ENCODE results near the gene GABBR1.

GABBR1 gene

DNA sequence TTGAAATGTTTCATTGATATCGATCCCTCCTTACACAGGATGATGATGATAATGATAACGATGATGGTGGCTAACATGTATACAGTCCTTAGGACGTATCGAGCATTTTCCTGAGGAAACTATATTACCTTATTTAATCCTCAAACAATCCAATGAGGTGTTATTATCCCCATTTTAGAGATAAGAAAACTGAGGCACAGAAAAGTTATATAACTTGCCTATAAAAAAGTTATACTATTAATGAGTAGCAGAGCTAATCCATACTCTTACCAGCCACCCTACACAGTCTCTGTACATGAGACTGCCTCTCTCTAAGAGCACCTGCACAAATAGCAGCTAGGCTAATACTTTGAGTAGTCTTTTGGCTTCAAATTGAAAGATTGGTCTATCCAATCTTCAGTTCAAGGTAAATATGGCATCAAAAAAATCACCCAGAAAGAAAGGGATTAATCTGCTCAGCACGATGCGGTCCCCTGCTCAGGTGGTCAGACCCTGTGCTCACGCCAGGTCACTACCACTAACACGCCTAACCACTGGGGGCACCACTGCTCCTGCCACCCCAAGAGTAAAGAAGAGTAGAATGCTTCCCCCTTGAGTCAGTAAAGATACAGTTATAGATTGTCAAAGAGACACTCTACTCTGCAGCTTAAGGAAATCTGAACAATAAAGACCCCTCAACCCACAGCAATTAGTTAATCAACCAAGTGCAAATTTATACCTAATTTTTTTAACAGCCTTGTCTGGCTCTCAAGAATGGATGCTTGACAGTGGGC is 15.0 kb downstream of the GABBR1 start:
- DNase-seq: no peak

DNA sequence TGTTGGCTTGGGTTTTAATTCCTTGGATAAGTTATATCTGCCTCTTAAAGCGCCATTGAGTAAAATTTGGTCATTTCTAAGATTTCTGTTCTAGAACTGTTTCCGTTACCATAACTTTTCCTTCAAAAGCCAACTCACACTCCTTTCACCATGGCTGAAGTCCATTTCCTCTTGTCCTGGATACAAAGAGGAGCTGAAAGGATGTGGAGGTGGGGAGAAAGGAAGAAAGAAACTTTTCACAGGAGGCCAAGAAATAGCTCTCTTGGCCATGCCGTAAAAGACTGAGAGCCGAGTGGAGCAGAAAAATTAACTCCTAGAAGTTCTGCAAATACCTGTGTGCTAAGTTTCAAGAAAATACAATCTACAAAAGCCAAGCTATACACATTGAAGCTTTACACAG is 21.6 kb downstream of the GABBR1 start:
- no peak for DNase-seq

- DNase-seq: no peak
Observed at GRCh38 chr6:29610540-29610939, 22.4 kb downstream of the GABBR1 start.

DNA sequence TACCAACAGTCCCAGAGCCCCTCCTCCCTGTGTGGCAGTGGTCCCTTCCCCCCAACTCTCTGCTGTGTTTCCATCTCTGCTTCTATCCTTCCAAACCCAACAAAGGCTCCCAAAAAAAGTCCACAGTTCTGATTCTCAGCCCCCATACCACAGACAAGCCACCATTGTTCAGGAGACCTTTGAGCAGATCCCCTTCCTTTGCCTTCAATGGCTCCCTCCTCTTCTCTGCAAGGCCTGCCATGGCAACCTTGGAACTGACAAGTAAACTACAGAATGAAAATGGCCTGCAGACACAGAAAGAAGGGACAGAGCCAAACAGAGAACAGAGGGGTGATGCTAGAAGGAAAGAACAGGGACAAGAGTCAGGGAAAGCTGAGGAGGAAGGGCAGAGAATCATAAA is 24.9 kb downstream of the GABBR1 start:
- DNase-seq: no peak

DNA sequence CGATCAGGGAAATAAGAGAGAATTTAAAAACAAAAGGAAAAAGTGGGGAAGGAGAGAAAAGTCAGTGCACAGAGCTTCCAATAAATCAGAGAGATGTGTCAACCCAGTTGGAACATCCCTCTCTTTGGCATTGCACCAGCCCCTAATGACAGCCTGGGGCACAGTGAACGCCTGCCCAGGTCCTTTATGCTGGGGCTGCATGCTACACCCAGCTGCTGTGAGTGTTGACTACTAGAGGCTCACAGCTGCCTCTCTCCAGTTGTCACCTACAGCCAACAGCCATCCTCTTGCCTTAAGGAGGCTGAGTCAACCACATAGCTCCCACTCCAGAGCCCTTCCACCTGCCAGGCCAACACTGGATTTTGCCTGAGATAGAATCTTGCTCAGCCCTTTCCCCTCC is 29.1 kb downstream of the GABBR1 start:
- no peak for DNase-seq

DNA sequence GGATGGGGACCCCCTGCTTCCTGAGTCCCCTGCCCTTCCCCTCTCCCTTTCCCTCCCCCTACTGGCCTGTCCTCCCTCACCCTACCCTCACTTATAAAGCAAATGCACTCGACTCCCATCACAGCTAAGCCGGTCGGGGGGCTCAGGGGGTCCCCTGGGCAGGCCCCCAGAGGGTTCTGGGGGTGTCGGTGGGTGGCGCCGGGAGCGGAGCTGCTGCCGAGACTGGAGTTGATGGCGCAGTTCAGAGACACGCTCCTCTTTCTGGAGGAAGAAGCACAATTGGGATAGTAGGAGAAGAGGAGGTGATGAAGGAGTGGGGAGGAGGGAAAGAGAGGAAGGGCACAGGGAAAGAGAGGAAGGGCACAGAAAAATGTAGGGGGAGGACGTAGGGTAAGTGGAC is 29.5 kb downstream of the GABBR1 start:
- DNase-seq: no peak

DNA sequence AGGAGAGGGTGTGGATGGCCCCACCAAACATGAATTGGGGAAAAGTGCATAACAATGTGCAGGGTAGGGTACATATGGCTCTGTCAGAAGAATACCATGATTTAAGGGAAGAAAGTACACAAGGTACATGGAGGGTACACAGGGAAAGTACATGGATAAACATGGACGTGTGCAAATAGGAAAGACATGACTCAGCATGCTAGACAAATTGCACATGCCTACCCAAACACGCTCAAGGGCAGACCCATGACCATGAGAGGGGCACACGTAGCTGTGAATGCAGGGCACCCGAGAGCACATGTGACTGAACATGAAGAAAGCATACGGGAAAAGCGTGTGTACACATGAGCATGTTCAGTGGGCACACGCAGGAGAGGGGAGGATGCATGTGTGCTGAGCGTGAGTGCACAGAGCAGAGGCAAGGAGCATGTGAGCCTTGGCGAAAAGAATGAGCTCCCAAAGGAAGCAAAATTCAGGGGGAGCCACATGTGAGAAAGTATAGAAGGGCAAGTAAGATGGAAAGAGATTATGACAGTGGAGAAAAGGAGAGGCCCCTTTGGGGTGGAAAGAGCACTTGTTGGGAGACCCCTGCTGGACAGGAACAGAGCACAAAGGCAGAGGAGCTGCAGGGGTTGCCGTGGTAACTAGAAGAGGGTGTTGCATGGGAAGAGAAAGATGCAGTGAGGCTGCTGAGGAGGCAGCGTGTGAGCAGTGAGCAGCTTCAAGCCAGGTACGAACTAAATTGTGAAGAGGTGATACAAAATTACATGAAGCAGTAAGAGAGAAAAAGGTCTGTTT is 30.2 kb downstream of the GABBR1 start:
- peak; percentile 27 for DNase-seq

DNA sequence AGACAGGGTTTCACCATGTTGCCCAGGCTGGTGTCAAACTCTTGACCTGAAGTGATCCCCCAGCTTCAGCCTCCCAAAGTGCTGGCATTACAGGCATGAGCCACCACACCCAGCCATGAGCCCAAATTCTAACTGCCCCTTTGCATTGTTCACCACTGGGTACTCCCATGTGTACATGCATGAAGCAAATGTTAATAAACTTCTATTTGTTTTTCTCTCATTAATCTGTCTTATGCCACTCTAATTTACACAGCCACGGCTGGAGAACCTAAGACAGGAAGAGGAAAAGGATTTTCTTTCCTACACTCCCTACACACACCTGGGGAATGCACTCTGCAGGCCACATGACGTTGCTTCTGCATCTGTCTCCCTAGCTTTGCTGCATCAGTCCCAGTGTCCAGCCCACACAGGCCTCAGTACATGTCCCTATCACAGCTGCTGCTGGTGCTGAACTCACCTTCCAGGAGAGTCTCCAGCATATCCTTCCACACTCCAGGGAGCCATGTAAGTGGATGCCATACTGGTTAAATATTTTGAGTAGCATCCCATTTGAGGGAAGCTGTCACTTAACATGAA is 34.7 kb downstream of the GABBR1 start:
- DNase-seq: no peak

DNA sequence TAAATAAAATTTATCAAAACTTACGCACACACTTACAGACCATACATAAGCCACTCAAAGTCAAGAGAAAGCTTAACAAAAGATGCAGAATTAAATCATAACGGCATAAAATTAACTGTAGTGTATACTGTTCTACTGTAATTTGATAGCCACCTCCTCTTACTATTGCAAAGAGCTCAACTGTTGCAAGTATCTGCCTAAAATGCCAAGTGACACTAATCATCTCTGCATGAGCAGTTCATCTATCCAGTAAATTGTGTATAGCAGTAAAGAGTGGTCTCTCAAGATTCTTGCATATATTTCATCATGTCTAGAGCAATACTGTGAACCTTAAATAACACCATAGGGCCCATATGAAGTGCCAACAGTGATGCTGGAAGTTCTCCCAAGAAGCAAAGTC is 35.8 kb downstream of the GABBR1 start:
- peak; percentile 38 for DNase-seq

GRCh38 chr6:29596381-29596900 is 36.5 kb downstream of the GABBR1 start:
- no peak for DNase-seq

DNA sequence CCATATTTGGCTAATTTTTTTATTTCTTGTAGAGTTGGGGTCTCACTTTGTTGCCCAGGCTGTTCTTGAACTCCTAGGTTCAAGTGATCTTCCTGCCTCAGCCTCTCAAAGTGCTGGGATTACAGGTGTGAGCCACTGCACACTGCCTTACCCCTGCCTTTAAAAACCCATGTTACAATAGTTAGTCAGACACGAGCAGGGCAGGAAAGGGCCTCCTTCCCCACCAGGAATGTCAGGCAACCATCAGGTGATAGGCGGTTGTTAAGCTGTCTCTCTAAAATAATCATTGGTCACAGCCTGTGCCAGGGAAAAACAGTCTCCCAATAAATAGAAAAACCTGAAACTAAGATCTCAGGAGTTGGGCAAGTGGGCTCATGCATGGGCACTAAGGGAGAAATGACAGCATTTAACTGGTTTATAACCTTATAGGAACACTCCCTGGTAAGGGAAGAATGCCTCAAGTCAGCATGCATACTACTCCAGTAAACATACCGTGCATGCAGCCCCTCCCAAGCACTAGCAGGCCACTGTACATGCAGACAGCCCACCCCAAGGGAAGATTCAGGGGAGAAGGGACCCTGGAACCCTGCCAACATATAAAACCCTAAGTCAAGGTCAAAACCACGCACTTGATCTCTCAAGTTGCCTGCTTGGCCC is 39.7 kb downstream of the GABBR1 start:
- DNase-seq: no peak

GRCh38 chr6:29591677-29592076 is 41.3 kb downstream of the GABBR1 start:
- no peak for DNase-seq

GRCh38 chr6:29590218-29590808 is 42.7 kb downstream of the GABBR1 start:
- no peak for DNase-seq

DNA sequence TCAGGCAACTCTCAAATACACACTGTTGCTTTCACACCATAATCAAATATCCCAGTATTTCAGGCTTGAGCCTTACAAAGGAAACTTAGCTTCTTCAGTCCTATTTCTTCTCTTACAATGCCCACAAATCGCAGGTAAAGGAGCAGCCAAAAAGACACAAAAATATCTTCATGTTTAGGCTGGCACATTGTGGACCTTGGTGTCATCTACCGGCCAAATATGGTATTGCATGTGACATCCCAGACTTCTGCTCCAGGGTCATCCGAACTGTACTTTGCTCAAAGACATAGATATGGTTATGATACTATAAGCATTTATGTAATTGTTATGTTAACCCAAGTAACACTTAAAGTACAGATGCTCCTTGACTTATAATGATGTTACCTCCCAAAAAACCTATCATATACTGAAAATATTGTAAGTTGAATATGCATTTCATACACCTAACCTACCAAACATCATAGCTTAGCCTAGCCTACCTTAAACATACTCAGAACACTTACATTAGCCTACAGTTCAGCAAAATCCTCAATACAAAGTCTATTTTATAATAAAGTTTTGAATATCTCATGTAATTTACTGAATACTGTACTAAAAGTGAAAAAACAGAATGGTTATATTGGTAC is 43.4 kb downstream of the GABBR1 start:
- DNase-seq: peak; percentile 31

GRCh38 chr6:29584821-29585220 is 48.2 kb downstream of the GABBR1 start, which contains the start of gene OR2H2:
Gene OR2H2 (plus strand): TSS chr6:29585121. CDS start chr6:29587945, 2,824 bp downstream.
- DNase-seq: no peak

GRCh38 chr6:29577544-29577943 is 55.4 kb downstream of the GABBR1 start:
- no peak for DNase-seq

DNA sequence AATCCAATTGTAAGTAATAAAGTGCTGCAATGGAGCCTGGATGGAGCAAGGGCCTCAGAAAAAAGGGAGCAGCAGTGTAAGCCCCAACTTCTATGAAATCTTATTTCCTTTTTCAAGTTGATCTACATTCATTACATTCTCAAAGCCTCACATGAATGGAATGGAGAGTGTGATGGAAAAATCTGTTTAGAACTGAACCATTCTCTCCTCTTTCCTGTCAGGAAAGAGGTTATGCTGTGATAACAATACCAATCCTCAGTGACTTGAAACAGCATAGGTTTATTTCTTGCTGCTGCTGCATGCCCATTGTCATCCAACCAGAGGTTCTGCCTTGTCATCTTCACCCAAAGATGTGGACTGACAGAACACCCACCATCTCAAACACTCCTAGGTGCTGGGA is 56.9 kb downstream of the GABBR1 start:
- DNase-seq: no peak

- DNase-seq: no peak
Observed at GRCh38 chr6:29567991-29568390, 65.0 kb downstream of the GABBR1 start.

- DNase-seq: no peak
Observed at GRCh38 chr6:29567541-29567940, 65.4 kb downstream of the GABBR1 start.

- no peak for DNase-seq
Observed at GRCh38 chr6:29566856-29567255, 66.1 kb downstream of the GABBR1 start.

GRCh38 chr6:29564875-29565274 is 68.1 kb downstream of the GABBR1 start:
- no peak for DNase-seq

GRCh38 chr6:29563435-29563965 is 69.5 kb downstream of the GABBR1 start:
- no peak for DNase-seq
